Umbilical cord (tissue), 2 donors: ENCODE results near the gene RTN1. TPM values are rescaled to one million over a fixed set of nuclear protein-coding genes. Genes with fewer than 3 reads are reported as not detected.

Experiments
- DNase-seq: peaks from one replicate; pipeline ENCODE4 v3.0.0-alpha.2; 2015; ENCODE audit warnings: low spot score
- total RNA-seq: library from RNA; depleted of rRNA; stranded (reverse); fragments of >200 nt; gene quantifications from one replicate; pipeline ENCODE4 v1.2.3, GENCODE V29; 2014; ENCODE audit warnings: low replicate concordance; ENCODE audit not compliant: insufficient read depth

The RTN1 gene, protein sequence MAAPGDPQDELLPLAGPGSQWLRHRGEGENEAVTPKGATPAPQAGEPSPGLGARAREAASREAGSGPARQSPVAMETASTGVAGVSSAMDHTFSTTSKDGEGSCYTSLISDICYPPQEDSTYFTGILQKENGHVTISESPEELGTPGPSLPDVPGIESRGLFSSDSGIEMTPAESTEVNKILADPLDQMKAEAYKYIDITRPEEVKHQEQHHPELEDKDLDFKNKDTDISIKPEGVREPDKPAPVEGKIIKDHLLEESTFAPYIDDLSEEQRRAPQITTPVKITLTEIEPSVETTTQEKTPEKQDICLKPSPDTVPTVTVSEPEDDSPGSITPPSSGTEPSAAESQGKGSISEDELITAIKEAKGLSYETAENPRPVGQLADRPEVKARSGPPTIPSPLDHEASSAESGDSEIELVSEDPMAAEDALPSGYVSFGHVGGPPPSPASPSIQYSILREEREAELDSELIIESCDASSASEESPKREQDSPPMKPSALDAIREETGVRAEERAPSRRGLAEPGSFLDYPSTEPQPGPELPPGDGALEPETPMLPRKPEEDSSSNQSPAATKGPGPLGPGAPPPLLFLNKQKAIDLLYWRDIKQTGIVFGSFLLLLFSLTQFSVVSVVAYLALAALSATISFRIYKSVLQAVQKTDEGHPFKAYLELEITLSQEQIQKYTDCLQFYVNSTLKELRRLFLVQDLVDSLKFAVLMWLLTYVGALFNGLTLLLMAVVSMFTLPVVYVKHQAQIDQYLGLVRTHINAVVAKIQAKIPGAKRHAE
- total RNA-seq: 12.5 TPM

DNA sequence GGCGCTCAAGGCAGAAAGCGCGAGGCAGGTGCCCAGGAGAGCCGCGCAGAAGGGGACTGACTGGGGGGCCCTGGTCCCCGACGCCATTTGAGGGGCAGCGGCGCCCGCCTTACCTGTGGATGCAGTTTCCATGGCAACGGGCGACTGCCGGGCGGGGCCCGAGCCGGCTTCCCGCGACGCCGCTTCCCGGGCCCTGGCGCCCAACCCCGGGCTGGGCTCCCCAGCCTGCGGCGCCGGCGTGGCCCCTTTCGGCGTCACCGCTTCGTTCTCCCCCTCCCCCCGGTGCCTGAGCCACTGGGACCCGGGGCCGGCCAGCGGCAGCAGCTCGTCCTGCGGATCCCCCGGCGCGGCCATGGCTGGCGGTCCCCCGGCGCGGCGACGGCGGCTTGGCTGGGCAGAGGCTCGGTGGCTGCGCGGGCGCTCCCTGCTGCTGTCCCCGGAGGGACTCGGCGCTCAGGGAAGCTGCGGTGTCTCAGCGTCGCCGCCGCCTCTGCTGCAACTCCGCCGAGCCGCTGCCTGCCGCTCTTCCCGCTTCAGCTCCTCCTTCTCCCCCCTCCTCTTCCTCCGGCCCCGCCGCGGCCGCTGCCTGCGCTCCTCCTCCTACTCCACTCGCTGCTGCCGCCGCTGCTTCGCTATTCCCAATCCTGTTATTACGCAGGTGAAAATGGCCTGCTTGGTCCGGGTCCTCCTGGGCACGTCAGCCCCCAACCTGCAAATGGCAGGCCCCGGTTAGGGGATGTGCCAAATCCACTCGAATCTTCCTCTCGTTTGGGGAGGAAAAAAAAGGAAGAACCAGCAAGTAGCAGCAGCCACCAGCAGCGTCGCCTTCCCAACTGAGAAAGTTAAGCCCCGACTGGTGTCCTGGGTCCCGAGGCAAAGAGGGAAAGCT is at the start of gene RTN1:
Gene RTN1 (minus strand): TSS at position 500 of the 889 bp plus-strand sequence. CDS start 146 bp downstream, at position 354.
- peak; percentile 66 for DNase-seq

DNA sequence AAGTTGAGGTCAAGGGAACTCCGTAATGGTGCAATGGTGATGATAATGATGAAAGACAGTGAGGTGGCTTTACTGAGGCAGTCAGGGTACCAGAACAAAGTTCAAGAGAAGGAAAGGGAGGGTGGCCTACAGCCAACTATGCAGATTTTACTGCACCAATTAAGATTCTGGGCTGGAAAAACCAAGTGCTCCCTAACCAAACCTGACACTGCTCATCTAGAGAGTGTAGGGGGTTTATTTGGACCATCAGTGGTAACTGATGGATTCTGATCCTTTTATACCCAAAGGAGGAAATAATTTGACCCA is 49.8 kb upstream of the RTN1 start:
- no peak for DNase-seq

DNA sequence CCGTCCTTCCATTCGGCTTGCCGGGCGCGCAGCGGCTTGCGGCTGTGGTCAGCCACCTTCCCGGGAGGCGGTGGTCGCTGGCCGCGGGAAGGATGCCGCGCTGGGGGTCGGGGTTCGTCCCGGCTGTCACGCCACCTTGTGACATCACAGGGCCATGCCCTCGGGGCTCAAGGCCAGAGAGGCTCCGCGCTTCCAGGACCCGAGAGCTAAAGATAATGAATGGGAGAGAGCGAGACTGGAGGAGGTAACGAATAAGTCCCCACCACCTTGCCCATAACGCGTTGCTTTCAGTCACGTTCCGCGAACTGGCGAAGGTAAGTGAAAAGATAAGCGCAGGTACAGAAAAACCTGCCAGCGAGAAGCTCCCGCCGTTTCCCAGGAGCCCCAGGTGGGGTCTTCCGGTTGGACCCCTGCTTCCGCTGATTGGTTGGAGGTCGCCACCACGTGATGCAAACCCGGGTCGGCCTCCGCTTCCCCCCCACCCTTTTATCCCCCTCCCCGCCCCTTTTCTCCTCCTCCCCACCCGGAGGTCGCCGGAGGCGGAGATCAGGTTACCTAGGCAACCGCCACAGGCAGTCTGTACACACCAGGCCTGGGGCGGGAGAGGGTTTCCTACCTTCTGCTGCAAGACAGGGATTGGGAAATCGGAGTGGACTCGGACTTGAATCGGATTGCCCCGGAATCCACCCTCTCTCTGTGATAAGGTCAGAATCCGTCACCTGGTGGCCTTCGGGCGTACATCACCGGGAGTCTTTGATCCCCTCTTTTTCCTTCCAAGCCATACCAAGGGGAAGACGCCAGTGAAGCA is 49.2 kb upstream of the RTN1 start, which contains the start of gene LRRC9:
Gene LRRC9 (plus strand): TSS at position 575 of the 808 bp plus-strand sequence.
- peak; percentile 40 for DNase-seq

DNA sequence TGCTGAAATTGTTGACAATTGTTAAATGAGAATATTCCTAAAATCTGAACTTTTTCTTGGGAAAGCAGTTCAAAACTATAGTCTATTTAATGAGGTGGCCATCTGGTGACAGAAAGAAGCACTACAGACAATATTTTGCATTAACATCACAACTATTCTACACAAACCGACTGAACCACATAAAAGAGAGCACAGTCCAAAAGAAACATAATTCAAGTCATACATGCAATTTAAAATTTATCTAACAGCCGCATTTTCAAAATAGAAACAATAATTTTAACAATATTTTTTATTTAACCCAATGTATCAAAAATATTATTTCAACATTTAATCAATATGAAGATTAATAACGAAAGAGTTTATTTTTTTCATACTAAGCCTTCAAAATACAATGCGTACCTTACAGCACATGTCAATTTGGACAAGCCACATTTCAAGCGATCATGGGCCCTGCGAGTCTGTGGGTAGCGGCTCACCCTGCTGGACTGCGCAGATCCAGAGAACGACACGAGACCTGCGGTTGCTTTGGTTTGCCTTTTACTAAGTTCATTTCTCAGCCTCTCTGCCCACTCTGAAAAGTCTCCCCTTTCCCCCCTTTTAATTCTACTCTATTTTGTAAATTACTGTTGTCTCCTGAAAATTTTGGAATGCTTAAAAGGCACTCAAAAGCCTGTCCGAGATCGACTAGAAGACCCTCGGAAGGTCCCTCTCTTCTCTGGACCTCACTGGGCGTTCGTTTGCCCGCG is 48.4 kb upstream of the RTN1 start:
- peak; percentile 55 for DNase-seq

DNA sequence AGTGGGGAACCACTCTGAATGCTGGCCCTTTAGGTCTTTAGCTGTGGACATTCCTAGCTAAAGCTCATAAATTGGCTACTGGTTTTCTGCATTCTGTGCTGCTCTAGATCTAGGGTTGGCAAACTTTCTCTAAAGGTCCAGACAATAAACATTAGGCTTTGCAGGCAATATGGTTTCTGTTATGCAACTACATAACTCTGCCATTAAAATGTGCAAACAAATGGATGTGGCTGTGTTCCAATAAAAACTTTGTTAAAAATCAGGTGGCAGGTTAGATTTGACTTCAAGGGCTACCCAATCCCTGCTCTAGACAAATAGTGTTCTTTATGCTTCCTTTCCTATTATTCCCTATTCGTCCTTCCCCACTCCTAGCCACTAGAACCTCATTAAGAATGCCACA is 42.6 kb upstream of the RTN1 start:
- no peak for DNase-seq

DNA sequence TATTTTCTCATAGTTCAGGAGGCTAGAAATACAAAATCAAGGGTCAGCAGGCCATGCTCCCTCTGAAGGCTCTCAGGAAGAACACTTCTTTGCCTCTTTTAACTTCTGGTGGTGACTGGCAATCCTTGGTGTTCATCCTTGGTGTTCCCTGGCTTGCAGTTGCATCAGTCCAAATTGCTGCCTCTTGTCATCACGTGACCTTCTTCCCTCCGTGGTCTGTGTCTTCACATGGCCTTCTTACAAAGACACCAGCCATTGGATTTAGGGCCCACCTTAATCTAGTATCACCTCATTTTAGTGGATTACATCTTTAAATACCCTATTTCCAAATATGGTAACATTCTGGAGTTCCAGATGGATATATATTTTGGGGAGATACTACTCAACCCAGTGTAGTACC is 41.9 kb upstream of the RTN1 start:
- DNase-seq: no peak

DNA sequence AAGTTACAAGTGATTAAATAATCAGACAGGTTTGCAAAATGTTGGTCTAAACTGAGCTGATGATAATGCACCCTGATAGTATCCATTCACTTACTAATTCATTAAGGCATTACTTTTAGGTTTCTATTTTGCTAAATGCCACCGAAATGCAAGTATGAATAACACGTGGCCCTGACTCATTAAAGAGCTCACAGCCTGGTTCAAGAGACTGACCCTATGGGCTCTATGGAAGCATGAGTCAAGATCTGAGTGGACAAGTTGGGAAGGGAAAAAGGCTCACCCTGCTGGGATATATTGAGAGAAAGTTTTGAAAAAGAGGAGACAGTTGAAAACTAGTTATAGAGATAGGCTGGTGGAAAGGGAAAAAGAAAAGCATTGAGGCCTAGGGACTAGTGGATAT is 34.6 kb upstream of the RTN1 start:
- DNase-seq: no peak

DNA sequence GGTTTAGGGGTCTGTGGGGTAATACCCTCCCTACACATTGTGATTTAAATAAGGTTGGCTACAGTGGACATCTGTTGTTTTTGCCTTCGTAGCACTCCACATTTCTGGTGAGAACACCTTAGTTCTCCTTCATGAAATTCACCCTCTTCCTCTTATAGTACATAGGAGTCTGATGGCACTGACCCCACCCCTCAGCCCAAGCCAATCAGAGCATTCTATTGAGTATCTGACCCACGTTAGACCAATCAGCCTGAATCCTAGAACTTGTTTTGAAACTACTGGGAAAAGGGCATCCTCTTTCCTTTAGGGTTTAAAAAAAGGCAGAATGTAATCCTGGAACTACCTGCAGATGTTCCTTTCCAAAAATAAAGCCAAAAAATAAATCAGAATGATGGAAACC is 33.6 kb upstream of the RTN1 start:
- no peak for DNase-seq

DNA sequence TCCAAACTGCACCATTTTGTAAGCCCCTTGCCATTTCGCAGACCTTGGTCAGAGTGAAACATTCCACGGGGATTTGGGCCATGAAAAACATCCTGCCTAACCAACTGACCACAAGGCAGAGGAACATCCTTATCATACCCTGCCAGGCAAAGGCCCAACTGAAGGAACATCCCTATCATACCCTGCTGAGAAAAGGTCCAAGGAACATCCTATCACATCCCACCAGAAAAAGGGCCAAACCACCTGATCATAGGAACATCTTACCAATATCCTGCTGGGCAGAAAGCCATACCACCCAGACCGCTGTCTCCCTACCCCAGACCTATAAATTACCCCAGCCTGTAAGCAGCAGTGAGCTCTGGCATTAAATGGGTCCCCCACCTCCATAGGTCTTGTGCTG is 30.0 kb upstream of the RTN1 start:
- no peak for DNase-seq

DNA sequence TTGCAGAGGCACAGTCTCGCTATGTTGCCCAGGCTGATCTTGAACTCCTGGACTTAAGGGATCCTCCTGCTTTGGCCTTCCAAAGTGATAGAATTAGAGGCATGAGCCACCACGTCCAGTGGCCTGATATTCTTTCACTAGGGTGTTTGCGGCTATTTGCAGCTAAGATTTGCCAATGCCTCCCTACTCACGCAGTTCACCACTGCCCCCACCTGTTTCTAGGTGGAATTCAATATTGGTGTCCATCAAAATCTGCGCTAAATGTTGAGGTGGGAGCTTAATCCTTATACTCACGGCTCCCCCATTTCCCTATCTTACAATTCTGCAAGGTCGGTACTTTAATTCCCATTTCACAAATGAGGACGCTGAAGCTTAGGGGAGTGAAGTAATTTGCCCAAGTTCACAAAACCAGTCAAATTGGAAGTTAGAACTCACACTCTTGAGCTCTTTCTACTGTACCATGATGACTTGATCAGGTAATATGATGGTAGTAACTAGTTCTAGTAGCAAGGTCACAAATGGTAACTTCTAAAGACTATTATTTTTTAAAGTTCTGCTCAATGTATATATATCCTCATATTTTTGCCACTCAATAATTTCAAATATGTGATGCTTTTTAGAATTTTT is 27.3 kb upstream of the RTN1 start:
- DNase-seq: peak; percentile 22

DNA sequence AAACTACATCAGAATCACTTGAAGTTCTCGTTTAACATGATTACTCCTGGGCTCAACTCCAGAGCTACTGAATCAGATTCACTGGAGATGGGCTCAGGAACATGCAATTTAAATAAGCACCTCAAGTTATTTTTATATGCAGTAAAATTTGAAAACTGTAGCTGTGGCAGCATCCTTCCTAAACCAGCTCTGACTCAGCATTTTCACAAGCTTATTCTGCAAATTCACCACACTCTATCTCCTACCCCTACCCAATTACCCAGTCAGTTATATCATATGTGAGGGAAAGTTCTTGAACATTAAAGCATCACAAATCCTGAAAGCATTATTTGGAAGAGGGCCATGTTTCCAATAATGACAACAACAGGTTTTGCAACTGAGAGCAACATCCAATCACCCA is 25.1 kb upstream of the RTN1 start:
- DNase-seq: no peak

DNA sequence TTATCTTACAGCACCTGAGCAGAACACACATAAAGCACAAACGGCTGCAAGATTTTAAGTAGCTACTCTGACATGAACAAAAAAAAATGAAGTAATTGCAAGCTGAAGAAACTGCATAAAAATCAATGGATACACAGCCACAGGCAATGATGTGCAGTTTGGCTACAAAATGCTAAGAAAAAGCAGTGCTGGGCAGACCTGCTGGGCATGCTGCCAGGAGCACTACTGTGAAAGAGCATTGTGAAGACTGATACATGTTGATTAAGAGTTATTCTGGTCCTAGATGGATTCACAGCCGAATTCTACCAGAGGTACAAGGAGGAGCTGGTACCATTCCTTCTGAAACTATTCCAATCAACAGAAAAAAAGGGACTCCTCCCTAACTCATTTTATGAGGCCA is 20.1 kb upstream of the RTN1 start:
- DNase-seq: no peak

DNA sequence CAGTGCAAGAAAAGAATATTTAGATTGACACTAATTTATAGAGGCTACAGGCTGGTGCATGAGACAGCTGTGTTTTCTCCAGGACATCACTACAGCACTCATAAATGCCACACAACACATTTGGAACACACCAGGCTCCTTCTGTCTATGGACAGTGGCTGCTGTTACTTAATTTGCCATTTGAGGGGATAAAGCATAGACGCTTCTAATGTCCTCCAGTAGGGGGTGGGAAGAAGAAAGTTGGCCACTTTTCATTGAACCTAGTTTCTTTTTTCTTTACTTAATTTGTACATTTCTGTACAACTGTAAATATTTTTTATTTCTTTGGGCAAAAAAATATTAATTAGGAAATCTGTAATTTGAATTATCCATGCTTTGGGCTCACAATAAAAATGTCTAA is 12.4 kb upstream of the RTN1 start:
- DNase-seq: no peak

DNA sequence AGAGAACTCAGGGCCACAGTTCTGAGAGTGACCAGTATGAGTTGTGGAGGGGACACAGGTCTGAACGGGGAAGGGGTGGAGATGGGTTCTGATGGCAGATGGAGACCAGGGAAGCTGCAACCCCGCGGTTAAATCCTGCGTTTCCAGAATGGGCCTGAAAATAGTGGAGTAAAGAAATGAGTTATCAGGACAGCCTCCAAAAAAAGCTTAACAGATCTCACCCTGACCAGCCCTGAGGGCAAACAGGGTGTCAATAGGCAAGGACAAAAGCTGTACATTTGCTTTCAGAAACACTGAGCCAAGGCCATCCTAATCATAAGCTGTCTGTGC is 555 bp upstream of the RTN1 start:
- no peak for DNase-seq

DNA sequence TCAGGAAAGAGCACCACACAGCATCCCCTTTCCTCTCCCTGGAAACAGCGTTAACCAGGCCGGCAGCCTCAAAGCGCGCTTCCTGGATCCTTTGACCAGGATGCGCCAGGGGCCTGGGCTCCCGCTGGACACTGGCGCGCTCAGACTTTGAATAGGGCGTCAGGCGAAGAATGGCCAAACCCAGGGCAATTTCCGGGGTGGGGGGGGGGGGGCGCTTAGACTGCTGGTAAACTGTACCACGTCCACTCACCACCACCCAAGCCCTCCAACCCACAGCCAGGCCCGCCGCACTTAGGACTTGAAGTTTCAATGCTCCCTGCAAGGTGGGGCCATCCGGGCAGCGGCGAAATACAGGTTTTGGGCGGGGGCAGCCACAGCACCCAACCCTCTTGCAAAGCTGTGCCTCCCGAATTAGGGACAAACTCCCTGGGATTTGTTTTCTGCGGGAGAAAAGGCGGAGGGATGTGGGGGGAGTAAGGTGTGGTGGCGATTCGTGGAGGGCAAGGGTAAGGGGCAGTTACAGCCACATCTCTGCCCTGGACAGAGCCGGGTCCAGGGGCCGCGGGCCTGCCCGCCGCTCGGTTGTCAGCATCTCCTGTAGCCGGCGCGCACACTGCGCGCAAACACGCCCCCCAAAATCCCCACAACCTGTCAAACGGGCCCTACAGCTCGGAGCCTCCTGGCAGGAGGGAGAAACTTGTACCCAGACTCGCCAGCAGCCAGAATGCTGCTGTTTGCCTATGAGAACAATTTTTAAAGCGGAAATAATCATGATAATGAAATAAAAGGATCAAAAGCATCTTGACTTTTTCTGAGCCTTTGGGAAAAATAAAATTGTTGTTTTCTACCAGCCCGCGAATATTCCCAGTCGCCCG is 958 bp downstream of the RTN1 start:
- no peak for DNase-seq

DNA sequence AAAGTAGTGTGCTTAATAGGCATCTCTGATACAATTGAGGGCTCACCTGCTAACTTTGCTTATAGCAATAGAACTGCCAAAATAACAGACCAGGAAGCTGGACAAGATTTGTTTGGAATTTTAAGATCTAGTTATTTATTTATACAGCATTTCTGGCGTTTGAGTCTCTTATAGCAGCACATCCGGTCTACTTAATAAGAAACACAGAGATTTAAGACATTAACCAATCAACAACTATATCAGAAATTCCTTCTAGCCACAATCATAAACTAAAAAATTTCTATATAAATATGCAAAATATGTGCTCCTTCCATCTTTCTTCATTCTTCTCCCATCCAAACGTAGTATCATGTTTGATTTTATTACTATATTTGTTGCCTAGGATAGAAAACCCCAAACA is 2.6 kb downstream of the RTN1 start:
- DNase-seq: no peak

DNA sequence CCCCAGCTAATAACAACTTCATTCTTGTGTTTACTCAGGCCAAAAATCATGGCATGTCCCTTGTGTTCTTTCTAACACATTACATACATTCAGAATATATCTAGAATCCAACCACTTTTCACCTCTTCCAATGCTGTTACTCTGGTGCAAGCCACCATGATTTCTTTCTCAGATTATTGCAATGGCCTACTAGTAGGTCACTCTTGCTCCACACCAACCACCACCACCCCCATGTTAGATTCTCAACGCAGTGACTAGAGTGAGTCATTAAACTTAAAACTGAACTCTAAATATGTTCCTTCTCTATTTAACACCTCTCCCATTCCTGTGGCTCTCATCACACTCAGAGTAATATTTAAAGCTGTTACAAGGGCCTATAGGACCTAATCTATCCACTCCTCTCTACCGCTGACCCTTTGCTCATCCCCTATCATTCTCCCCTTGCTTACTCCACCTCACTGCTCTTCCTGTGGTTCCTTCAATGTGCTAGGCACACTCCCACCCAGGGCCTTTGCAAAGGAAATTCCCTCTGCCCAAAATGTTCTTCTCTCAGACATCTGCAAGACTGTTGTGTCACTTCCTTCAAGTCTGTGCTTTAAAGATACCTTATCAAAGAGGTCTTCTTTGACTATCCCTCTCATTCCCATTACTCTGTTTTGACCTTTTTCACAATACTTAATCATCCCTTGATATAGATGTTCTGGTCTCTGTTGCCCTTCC is 6.6 kb downstream of the RTN1 start:
- DNase-seq: no peak

DNA sequence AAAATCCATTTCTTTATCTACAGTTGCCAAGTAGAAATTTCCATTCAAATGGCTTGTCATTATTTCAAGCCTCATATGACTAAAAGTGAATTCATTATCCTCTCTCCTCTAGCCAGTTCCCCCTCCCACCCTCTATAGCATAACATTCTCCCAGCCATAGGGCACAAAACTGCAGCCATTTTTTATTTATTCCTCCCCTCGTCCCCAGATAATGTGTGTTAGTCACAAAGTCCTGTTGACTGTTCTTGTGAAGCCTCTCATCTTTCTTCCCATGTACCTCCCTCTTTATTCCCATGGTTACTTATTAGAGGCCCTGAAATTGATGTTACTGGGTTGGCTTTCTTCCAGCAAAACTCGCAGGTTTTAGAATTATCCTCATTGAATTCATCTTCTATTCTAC is 13.2 kb downstream of the RTN1 start:
- DNase-seq: no peak

DNA sequence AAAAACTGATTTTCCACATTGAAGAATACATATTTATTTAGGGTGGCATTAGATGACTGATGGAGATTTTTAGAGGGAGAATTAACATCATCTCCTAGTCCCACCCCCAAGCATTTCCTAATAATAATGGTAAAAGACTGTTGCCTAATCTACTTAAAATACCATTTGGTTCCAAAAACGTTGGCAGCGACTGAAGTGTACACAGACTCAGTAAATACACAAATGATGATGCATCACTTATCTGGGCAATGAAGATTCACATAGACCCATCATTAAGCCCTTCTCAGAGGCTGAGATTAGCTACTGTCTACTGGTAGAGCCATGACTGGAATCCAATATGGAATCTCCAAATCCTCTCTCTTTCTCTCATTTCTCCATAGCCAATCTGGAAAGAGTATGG is 18.2 kb downstream of the RTN1 start:
- DNase-seq: no peak
